RWPE1 (cell line): ENCODE measurements around the gene CORO7.
"Not testable (repeated sequence)": the region's sequence is repeated elsewhere in the genome, so short reads cannot be mapped to it uniquely, and the experiment has no call there.

Experiments used
- CTCF ChIA-PET: fragments of 350-600 bp; sonication (Branson Sonifier 250); formaldehyde crosslinking; extraction: SDS; loops from one replicate; lab custom pipeline; 2021; lab: Yijun Ruan, JAX
- POLR2A ChIA-PET: fragments of 400-600 bp; formaldehyde crosslinking; extraction: SDS; loops from one replicate; lab custom pipeline; 2020; ENCODE audit warnings: antibody characterized with exemption; ENCODE audit not compliant: low non-redundant PET; lab: Yijun Ruan, JAX
- DNase-seq: peaks from one replicate; pipeline ENCODE4 v3.0.0; 2012; ENCODE audit warnings: low spot score
- H3K27ac ChIP-seq: fragments of 450-650 bp; 2 replicates; pipeline ENCODE4 v1.5.1; 2017
- CTCF ChIP-seq: fragments of 450-650 bp; conservative IDR thresholded peaks from 2 replicates; pipeline ENCODE4 v1.5.1; 2017; ENCODE audit warnings: low read depth, mild to moderate bottlenecking

The CORO7 gene

DNA sequence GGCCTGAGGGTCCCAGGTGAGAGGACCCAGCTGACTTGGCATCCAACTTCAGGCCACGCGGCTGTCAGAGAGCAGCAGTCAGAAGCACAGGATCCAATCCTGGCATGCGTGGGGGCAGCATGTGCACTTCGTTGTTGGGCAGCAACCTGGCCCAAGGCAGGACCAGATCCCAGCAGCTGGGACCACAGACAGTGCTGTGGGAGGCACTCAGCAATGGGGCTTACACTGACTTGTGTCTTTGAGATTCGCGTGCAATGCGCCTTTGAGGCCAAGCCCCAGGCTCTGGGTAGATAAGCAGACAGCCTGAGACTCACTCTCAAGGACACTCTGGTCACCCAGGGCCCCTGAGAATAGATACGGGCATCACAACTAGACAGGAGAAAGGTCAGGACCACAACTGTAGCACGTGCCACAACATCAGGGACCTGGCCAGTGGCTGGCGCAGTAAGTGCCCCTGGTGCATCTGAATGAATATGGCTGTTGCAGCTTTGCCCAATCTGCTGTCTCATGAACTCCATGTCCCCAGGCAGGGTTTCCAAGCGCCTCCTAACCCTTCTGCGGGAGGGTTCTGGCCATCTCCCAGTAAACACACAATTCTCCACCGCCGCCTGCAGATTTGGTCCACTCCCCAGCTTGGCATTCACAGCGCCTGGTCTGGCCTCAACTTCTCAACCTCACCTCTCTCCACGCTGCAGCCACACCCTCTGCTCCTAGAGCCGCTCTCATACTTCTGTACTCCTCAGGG is 68.5 kb downstream of the CORO7 start:
- ChIA-PET CTCF (interaction anchor here (0.6 to 2.6 kb wide), 3 partner anchors 11 to 55 kb away, joined by 3 to 10 read pairs (median 7); no protein-coding TSS in a partner anchor), POLR2A (no interaction called here)

GRCh38 chr16:4347010-4347409 is 69.4 kb downstream of the CORO7 start:
- TF ChIP-seq CTCF: no peak
- ChIA-PET CTCF (interaction anchor here (1.4 to 2.6 kb wide), 2 partner anchors 12 to 56 kb away, joined by 7 to 10 read pairs; no protein-coding TSS in a partner anchor), POLR2A (no interaction called here)
- DNase-seq: no peak
- H3K27ac ChIP-seq: peak overlapping the region; percentile 63

More for the DNA sequence above, 68.5 kb downstream of the CORO7 start:
- no peak for TF ChIP-seq CTCF
- H3K27ac ChIP-seq: peak overlapping the region; percentile 63
- no peak for DNase-seq

- ChIA-PET CTCF (interaction anchor here (0.6 to 2.6 kb wide), 4 partner anchors 56 to 346 kb away, joined by 3 to 10 read pairs (median 3); no protein-coding TSS in a partner anchor), POLR2A (no interaction called here)
- no peak for TF ChIP-seq CTCF
- peak overlapping the region; percentile 71 for H3K27ac ChIP-seq
- no peak for DNase-seq
Observed at GRCh38 chr16:4345836-4346781, 70.3 kb downstream of the CORO7 start.

DNA sequence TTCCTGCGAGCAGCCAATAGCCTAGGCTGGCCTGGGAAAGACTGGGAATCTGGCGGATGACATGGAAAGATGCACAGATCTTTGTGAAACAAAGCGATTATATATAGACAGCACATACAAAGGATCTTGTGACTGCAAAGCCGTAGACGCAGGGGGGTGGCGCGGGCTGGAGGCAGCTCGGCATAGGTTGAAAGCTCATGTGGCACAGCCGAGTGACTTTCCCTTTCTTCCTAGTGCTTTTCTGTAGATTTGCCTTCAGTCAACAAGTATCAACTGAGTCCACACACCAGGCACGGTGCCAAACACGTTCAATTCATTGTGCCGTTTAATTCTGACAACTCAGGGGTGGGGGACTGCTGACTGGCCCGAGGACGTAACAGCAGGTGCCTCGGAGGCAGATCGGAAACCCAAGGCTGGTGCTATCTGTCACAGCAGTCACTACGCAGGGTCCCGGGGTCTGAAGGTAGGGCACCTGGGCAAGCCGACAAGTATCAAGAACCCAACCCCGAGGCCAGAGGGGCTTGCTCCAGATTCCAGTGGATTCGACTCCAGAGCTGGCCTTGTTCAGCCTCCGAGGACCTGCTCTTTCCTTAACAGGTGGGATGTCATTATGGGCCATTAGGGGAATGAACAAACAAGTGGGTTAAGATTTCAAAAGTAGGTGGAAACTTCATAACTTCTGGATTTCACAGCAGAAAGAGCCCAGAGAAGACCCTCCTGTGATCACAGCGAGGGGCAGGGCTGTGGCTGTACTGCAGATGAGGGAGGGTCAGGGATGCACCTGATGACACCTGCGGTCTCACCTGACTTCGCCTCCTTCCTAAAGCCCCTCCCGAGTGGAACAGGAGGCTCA is 71.2 kb downstream of the CORO7 start:
- peak overlapping the region; percentile 71 for H3K27ac ChIP-seq
- no peak for DNase-seq
- ChIA-PET POLR2A (no interaction called here), CTCF (interaction anchor here (0.5 kb wide), 1 partner anchor 211 kb away, joined by 4 read pairs; the partner anchor contains the start of gene C16orf96)
- TF ChIP-seq CTCF: no peak

GRCh38 chr16:4344300-4344982 is 72.0 kb downstream of the CORO7 start:
- CTCF ChIA-PET, POLR2A ChIA-PET, DNase-seq: not testable (repeated sequence)
- H3K27ac ChIP-seq: peak overlapping the region; percentile 71
